GM23248 (cell line): ENCODE results near the gene CES4A. TPM values are rescaled to one million over a fixed set of nuclear protein-coding genes. Genes with fewer than 3 reads are reported as not detected.
A peak's percentile ranks its signal among the peaks of the same experiment; 100 is the strongest.

Experiments used
- DNase-seq: peaks from one replicate; pipeline ENCODE4 v3.0.0-alpha.2; 2015
- H2AFZ ChIP-seq: fragments of 200-600 bp; sonication (generic); 2 replicates; pipeline ENCODE4 v1.6.1; 2016; ENCODE audit warnings: antibody characterized with exemption
- H3F3A ChIP-seq: fragments of 200-600 bp; sonication (generic); 2 replicates; pipeline ENCODE4 v1.6.1; 2016; ENCODE audit warnings: mild to moderate bottlenecking, antibody characterized with exemption, mixed run types; ENCODE audit not compliant: insufficient read depth
- H3K27ac ChIP-seq: fragments of 200-600 bp; sonication (generic); 2 replicates; pipeline ENCODE4 v1.5.1; 2016; ENCODE audit warnings: mild to moderate bottlenecking
- H3K27me3 ChIP-seq: fragments of 200-600 bp; sonication (generic); replicated peaks from 2 replicates; pipeline ENCODE4 v1.6.1; 2016; ENCODE audit warnings: mild to moderate bottlenecking; ENCODE audit not compliant: insufficient read depth
- H3K36me3 ChIP-seq: fragments of 200-600 bp; sonication (generic); 2 replicates; pipeline ENCODE4 v1.6.1; 2016; ENCODE audit warnings: low read depth, mild to moderate bottlenecking
- H3K4me1 ChIP-seq: fragments of 200-600 bp; sonication (generic); 2 replicates; pipeline ENCODE4 v1.6.1; 2016; ENCODE audit warnings: mild to moderate bottlenecking; ENCODE audit not compliant: insufficient read depth
- H3K4me2 ChIP-seq: fragments of 200-600 bp; sonication (generic); one replicate; pipeline ENCODE4 v1.6.1; 2016; ENCODE audit warnings: mild to moderate bottlenecking; ENCODE audit not compliant: unreplicated experiment
- H3K4me3 ChIP-seq: fragments of 200-600 bp; sonication (generic); 2 replicates; pipeline ENCODE4 v1.5.1; 2016; ENCODE audit warnings: mild to moderate bottlenecking
- H3K79me2 ChIP-seq: fragments of 200-600 bp; sonication (generic); 2 replicates; pipeline ENCODE4 v1.6.1; 2016; ENCODE audit warnings: mild to moderate bottlenecking; ENCODE audit not compliant: insufficient read depth
- H3K9ac ChIP-seq: fragments of 200-600 bp; sonication (generic); 2 replicates; pipeline ENCODE4 v1.6.1; 2016; ENCODE audit warnings: mild to moderate bottlenecking
- H3K9me2 ChIP-seq: fragments of 200-600 bp; sonication (generic); 2 replicates; pipeline ENCODE4 v1.6.1; 2016; ENCODE audit warnings: mixed run types, mild to moderate bottlenecking, moderate library complexity; ENCODE audit not compliant: insufficient read depth
- H3K9me3 ChIP-seq: fragments of 200-600 bp; sonication (generic); one replicate; pipeline ENCODE4 v1.6.1; 2017; ENCODE audit warnings: low read depth
- H4K20me1 ChIP-seq: fragments of 200-600 bp; sonication (generic); 2 replicates; pipeline ENCODE4 v1.6.0; 2016; ENCODE audit not compliant: insufficient read depth
- EZH2 ChIP-seq: fragments of 200-600 bp; sonication (generic); IDR thresholded peaks from 2 replicates; pipeline ENCODE4 v1.6.1; 2018; ENCODE audit warnings: antibody characterized with exemption, mild to moderate bottlenecking; ENCODE audit not compliant: insufficient read depth, poor library complexity, severe bottlenecking
- EZH2phosphoT487 ChIP-seq: fragments of 200-600 bp; sonication (generic); IDR thresholded peaks from 2 replicates; pipeline ENCODE4 v1.6.1; 2018; ENCODE audit warnings: antibody characterized with exemption, moderate library complexity, mild to moderate bottlenecking, low read depth; ENCODE audit not compliant: insufficient read depth
- WGBS, 2 experiments: methylation state at CpG; one replicate each; pipeline ENCODE4 v1.1.6; 2015 to 2017; ENCODE audit warnings: low lambda C conversion rate in 2 of 2, low coverage in 1 of 2; ENCODE audit errors: missing lambda C conversion rate in 2 of 2; 5-methylcytosine and 5-hydroxymethylcytosine counted together
- in situ Hi-C: fragments of 300-500 bp; cut with MboI; formaldehyde crosslinking; loops from 2 replicates; pipeline ENCODE4 v1.15.0; 2020
- polyA plus RNA-seq: library from polyadenylated mRNA; unstranded; fragments of >200 nt; fragmentation: Nextera tagmentation; extraction: Ambion mirVana; gene quantifications from 2 replicates; pipeline ENCODE4 v1.2.1, GENCODE V29; 2016
- total RNA-seq: library from RNA; depleted of rRNA; stranded (reverse); fragments of >200 nt; shearing (Covaris generic); gene quantifications from 2 replicates; pipeline ENCODE4 v1.2.3, GENCODE V29; 2014

Gene CES4A
- total and polyA plus RNA-seq, 2 experiments from 2014 or later, result 4.5 to 5.0 TPM

DNA sequence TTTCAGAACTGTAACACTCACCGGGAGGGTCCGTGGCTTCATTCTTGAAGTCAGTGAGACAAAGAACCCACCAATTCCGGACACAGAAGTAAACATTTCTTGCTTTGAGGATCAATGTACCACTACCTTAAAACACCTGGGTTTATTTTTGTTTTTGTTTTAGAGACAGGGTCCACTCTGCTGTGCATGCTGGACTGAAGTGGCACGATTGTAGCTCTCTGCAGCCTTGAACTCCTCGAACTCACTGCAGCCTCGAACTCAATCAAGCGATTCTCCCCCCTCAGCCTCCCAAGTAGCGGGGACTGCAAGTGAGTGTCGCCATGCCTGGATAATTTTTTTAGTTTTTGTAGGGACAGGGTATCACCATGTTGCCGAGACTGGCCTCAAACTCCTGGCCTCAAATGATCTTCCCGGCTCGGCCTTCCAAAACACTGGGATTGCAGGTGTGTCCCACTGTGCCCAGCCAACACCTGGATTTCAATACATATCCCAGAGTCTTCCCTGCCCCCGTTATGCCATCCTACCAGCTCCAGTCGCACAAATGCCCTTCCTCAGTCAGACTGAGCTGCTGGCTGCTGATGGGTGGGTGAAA, 13.0 kb upstream of the CES4A start:
- H3K4me2 ChIP-seq, result no peak overlapping the region
- no peaks in the 10 kb centered on the region for H3K36me3 ChIP-seq
- no peak for TF ChIP-seq EZH2
- H3K4me3 ChIP-seq, result no peak overlapping the region
- in situ Hi-C loops, result no loop called here
- no peaks in the 10 kb centered on the region for H3K79me2 ChIP-seq
- no peak overlapping the region for H3K27ac ChIP-seq
- H3K9me2 ChIP-seq, result no peaks in the 10 kb centered on the region
- peaks cover 17% of the 10 kb centered on the region for H3K4me1 ChIP-seq
- no peak overlapping the region for H3K9ac ChIP-seq
- no peak overlapping the region for H2AFZ ChIP-seq
- no peaks in the 10 kb centered on the region for H3K27me3 ChIP-seq
- H3K9me3 ChIP-seq, result no peaks in the 10 kb centered on the region
- H3F3A ChIP-seq, result peaks cover 18% of the 10 kb centered on the region; the same call in 1 of the 2 replicates
- DNase-seq, result no peak
- WGBS, 2 experiments, result 84 to 86% methylated on average over 14 of the region's 14 CpGs
- H4K20me1 ChIP-seq, result no peaks in the 10 kb centered on the region

- H3K27ac ChIP-seq, result no peak overlapping the region
- no peak for DNase-seq
- H3K36me3 ChIP-seq, result no peaks in the 10 kb centered on the region
- no peaks in the 10 kb centered on the region for H4K20me1 ChIP-seq
- H3K4me2 ChIP-seq, result no peak overlapping the region
- H3K4me1 ChIP-seq, result peaks cover 9% of the 10 kb centered on the region
- H3K9ac ChIP-seq, result no peak overlapping the region
- H3F3A ChIP-seq, result peaks cover 24% of the 10 kb centered on the region; the same call in 1 of the 2 replicates
- no peaks in the 10 kb centered on the region for H3K9me3 ChIP-seq
- no peaks in the 10 kb centered on the region for H3K79me2 ChIP-seq
- in situ Hi-C loops, result no loop called here
- TF ChIP-seq EZH2phosphoT487, result no peak
- WGBS, 2 experiments, result 54 to 58% methylated on average over 13 of the region's 13 CpGs
- H3K4me3 ChIP-seq, result no peak overlapping the region
- no peaks in the 10 kb centered on the region for H3K27me3 ChIP-seq
- H2AFZ ChIP-seq, result no peak overlapping the region
- H3K9me2 ChIP-seq, result no peaks in the 10 kb centered on the region
These were observed 11.6 kb upstream of the CES4A start for GRCh38 chr16:66976746-66977145.

- peak; percentile 92 for DNase-seq
- Histone ChIP-seq H3K9me2 (no peaks in the 10 kb centered on the region), H3K4me3 (no peak overlapping the region), H3K27me3 (no peaks in the 10 kb centered on the region), H3K9me3 (no peaks in the 10 kb centered on the region), H3K9ac (no peak overlapping the region), H3K4me2 (no peak overlapping the region), H3K27ac (no peak overlapping the region), H3F3A (peaks cover 24% of the 10 kb centered on the region; the same call in 1 of the 2 replicates), H4K20me1 (no peaks in the 10 kb centered on the region), H3K4me1 (peaks cover 9% of the 10 kb centered on the region), H2AFZ (no peak overlapping the region), H3K79me2 (no peaks in the 10 kb centered on the region), H3K36me3 (no peaks in the 10 kb centered on the region)
- 27 to 30% methylated on average over 14 to 15 of the region's 15 CpGs for WGBS, 2 experiments
- no peak for TF ChIP-seq EZH2phosphoT487
- in situ Hi-C loops, result no loop called here
These were observed 10.9 kb upstream of the CES4A start for GRCh38 chr16:66977341-66978113.

DNA sequence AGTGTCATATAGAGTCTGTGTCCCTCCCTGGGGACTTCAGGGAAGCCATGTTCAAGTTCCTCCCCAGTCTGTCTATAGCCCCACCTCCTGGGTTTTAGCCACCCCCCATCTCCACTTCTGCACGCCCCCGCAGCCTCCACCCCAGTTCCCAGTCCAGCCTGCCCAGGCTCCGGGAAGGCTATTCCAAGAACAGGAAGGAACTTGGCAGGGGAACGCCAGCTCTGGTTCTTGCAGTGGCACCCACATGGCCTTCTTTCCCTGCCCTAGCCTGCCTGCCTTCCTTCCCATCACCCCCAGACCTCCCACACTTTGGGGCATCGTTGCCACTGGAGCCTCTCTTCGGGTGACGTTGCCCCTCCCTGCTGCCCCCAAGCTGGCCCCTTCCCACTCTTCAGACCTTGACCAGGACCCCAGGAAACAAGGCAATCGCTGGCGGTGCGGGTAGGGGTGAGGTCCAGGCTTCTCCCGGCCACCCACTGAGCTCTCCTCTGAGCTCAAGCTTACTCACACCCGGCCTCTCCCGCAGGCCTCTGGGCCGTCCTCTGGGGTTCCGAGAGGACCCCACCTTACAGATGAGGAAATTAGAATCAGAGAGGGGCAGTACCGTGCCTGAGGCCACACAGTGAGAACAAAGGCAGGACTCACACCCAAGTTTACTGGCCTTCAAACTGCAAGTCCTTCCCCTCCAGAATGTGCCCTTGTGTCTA, 9.2 kb upstream of the CES4A start:
- Histone ChIP-seq H3K27me3 (no peaks in the 10 kb centered on the region), H3K27ac (no peak overlapping the region), H3F3A (peaks cover 24% of the 10 kb centered on the region; the same call in 1 of the 2 replicates), H3K36me3 (no peaks in the 10 kb centered on the region), H3K4me2 (no peak overlapping the region), H4K20me1 (no peaks in the 10 kb centered on the region), H2AFZ (peak overlapping the region; percentile 53), H3K9me2 (no peaks in the 10 kb centered on the region), H3K4me1 (peaks cover 9% of the 10 kb centered on the region), H3K9ac (no peak overlapping the region), H3K9me3 (no peaks in the 10 kb centered on the region), H3K4me3 (no peak overlapping the region), H3K79me2 (no peaks in the 10 kb centered on the region)
- peak; percentile 66 for DNase-seq
- TF ChIP-seq EZH2 (no peak), EZH2phosphoT487 (no peak)
- 33% methylated on average over 16 of the region's 16 CpGs for WGBS, 2 experiments
- in situ Hi-C loops, result no loop called here
